Measurements from ENCODE around the gene KDM4B. TPM values are rescaled to one million over a fixed set of nuclear protein-coding genes. Genes with fewer than 3 reads are reported as not detected.

KDM4B gene
- polyA plus RNA-seq, 3 donors: 6.4 to 22.7 (median 12.7) TPM

GRCh38 chr19:5142725-5143097 is 173.8 kb downstream of the KDM4B start:
- H3K36me3 ChIP-seq (replicated peaks in 1 of 2; ENCODE audit: control insufficient read depth in 1 of 2, insufficient read depth in 2 of 2, low read length in 2 of 2): peaks cover 77 to 93% of the 10 kb centered on the region in 2 donors
- H3K27me3 ChIP-seq (ENCODE audit: control insufficient read depth in 2 of 2, insufficient read depth in 2 of 2, low read length in 2 of 2): peaks cover 0 to 4% of the 10 kb centered on the region in 2 donors
- peaks cover 64% of the 10 kb centered on the region for H4K20me1 ChIP-seq (ENCODE audit: insufficient read depth, low read length)
- no peak overlapping the region for H3K27ac ChIP-seq (ENCODE audit: low read depth in 1 of 2, low read length in 2 of 2)
- DNase-seq: no peak
- H3K27ac Mint-ChIP-seq: peak overlapping the region in 1 of 7 donors; percentile 61
- no peak overlapping the region for H3K9ac ChIP-seq (ENCODE audit: insufficient read depth, low read length, poor library complexity, severe bottlenecking)
- 97% methylated on average over 15 of the region's 22 CpGs for WGBS (ENCODE audit: insufficient coverage)
- H3K4me2 ChIP-seq (replicated peaks; ENCODE audit: extremely low read depth, low read length, poor library complexity, severe bottlenecking): no peak overlapping the region
- peaks cover 25% of the 10 kb centered on the region for H3K4me1 Mint-ChIP-seq
- H3K9me3 ChIP-seq (replicated peaks in 1 of 2; ENCODE audit: control insufficient read depth in 1 of 2, insufficient read depth in 1 of 2, low read length in 2 of 2): no peaks in the 10 kb centered on the region
- no peak overlapping the region for H3K4me3 ChIP-seq (replicated peaks in 1 of 3; ENCODE audit: low read depth in 2 of 3, low read length in 3 of 3)
- no peak for TF ChIP-seq CTCF (IDR thresholded peaks at IDR 0.05)
- H3K9me3 Mint-ChIP-seq: peaks cover 0 to 4% (median 0%) of the 10 kb centered on the region in 7 donors
- peaks cover 2 to 22% (median 10%) of the 10 kb centered on the region in 3 donors for H3K27me3 Mint-ChIP-seq (ENCODE audit: low read depth in 3 of 3)
- no peak overlapping the region for H2AFZ ChIP-seq (ENCODE audit: insufficient read depth, low read depth, low read length, poor library complexity, severe bottlenecking)
- intact Hi-C loops (cut with micrococcal nuclease): no loop called here
- H3K4me3 Mint-ChIP-seq: no peak overlapping the region
- peaks cover 15 to 21% of the 10 kb centered on the region in 2 donors for H3K4me1 ChIP-seq (ENCODE audit: control insufficient read depth in 1 of 2, insufficient read depth in 2 of 2, low read length in 2 of 2)
- no peaks in the 10 kb centered on the region for H3K79me2 ChIP-seq (ENCODE audit: insufficient read depth, low read length)
- peaks cover 77 to 100% of the 10 kb centered on the region in 2 donors for H3K36me3 Mint-ChIP-seq

DNA sequence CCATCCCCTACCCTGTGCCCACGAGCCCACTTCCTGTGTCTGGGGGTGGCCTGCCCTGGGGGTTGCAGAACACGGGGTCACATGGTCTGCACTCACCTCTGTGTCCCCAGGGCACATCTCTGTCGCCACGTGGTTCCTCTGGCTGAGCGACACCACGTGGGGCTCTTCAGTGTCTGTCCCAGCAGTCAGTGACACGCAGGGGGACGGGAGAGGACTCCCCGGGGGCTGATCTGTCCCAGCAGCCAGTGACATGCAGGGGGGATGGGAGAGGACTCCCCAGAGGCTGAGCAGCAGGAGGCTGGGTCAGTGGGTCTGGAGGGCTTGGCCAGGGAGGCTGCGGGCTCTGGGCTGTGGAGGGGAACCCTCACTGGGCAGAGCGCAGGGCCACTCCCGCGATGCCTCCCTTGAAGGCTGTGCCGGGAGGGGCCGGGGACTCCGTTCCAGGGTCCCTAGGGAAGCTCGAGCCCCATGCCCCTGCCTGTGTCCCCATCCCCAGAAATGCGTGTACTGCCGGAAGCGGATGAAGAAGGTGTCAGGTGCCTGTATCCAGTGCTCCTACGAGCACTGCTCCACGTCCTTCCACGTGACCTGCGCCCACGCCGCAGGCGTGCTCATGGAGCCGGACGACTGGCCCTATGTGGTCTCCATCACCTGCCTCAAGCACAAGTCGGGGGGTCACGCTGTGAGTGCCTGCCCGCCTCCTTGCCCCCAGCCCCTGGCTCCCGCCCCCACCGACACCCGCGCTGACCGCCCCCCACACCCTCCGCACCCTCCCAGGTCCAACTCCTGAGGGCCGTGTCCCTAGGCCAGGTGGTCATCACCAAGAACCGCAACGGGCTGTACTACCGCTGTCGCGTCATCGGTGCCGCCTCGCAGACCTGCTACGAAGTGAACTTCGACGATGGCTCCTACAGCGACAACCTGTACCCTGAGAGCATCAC is 174.8 kb downstream of the KDM4B start:
- no peak for TF ChIP-seq CTCF (IDR thresholded peaks at IDR 0.05)
- H3K4me1 Mint-ChIP-seq: peaks cover 18% of the 10 kb centered on the region
- Histone ChIP-seq H3K4me2 (replicated peaks; ENCODE audit: extremely low read depth, low read length, poor library complexity, severe bottlenecking) (no peak overlapping the region), H3K9me3 (replicated peaks in 1 of 2; ENCODE audit: control insufficient read depth in 1 of 2, insufficient read depth in 1 of 2, low read length in 2 of 2) (no peaks in the 10 kb centered on the region), H3K4me1 (ENCODE audit: control insufficient read depth in 1 of 2, insufficient read depth in 2 of 2, low read length in 2 of 2) (peaks cover 11 to 13% of the 10 kb centered on the region in 2 donors), H3K4me3 (replicated peaks in 1 of 3; ENCODE audit: low read depth in 2 of 3, low read length in 3 of 3) (no peak overlapping the region), H3K27me3 (ENCODE audit: control insufficient read depth in 2 of 2, insufficient read depth in 2 of 2, low read length in 2 of 2) (peaks cover 0 to 4% of the 10 kb centered on the region in 2 donors), H4K20me1 (ENCODE audit: insufficient read depth, low read length) (peaks cover 54% of the 10 kb centered on the region), H3K27ac (ENCODE audit: low read depth in 1 of 2, low read length in 2 of 2) (no peak overlapping the region), H2AFZ (ENCODE audit: insufficient read depth, low read depth, low read length, poor library complexity, severe bottlenecking) (no peak overlapping the region), H3K9ac (ENCODE audit: insufficient read depth, low read length, poor library complexity, severe bottlenecking) (no peak overlapping the region), H3K36me3 (replicated peaks in 1 of 2; ENCODE audit: control insufficient read depth in 1 of 2, insufficient read depth in 2 of 2, low read length in 2 of 2) (peaks cover 77 to 93% of the 10 kb centered on the region in 2 donors), H3K79me2 (ENCODE audit: insufficient read depth, low read length) (no peaks in the 10 kb centered on the region)
- H3K27me3 Mint-ChIP-seq (ENCODE audit: low read depth in 3 of 3): peaks cover 2 to 22% (median 10%) of the 10 kb centered on the region in 3 donors
- no peak for DNase-seq
- peaks cover 0 to 2% (median 0%) of the 10 kb centered on the region in 7 donors for H3K9me3 Mint-ChIP-seq
- H3K36me3 Mint-ChIP-seq: peaks cover 74 to 100% of the 10 kb centered on the region in 2 donors
- peak overlapping the region in 1 of 7 donors; percentile 16 for H3K27ac Mint-ChIP-seq
- intact Hi-C loops (cut with micrococcal nuclease): no loop called here
- WGBS (ENCODE audit: insufficient coverage): 89% methylated on average over 42 of the region's 51 CpGs
- no peak overlapping the region for H3K4me3 Mint-ChIP-seq

Measured in CD14-positive monocyte (primary cell).